AG08396 (cell line): Measurements from ENCODE around the gene B4GALNT4.
"Not testable (repeated sequence)": the region's sequence is repeated elsewhere in the genome, so short reads cannot be mapped to it uniquely, and the experiment has no call there.

Experiments
- DNase-seq: peaks from one replicate; pipeline ENCODE4 v3.0.0; 2012; ENCODE audit warnings: low spot score, mixed read lengths

Gene B4GALNT4

DNA sequence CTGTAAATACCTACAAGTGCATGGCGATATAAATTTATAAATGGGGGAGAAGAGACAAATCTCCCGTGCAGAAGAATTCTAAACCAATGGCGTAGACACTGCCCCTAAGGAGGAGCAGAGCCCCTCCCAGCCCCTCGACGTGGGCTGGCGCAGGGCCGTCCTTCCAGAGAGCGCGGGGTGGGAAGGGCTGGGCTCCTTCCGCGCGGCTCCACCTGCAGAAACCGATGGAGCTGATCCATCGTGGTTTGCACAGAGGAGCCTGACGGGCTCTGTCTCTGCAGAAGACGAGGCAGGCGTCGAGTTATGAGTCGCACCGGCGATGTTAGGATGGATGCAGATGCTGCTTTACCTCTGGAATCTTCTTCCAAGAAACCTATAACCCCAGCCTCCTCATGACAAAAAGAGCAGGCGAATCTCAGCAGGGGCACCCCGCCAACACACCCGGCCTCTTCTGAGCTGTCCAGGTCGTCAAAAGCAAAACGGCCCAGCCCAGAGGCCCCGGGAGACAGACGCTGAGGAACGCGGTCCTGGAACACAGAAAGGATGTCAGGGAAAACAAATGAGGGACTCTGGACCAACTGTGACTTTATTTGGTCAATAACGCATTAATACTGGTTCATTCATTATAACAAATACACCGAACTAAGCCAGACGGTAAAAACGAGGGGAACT lies 11.0 kb upstream of the B4GALNT4 start:
- peak; percentile 16 for DNase-seq

DNA sequence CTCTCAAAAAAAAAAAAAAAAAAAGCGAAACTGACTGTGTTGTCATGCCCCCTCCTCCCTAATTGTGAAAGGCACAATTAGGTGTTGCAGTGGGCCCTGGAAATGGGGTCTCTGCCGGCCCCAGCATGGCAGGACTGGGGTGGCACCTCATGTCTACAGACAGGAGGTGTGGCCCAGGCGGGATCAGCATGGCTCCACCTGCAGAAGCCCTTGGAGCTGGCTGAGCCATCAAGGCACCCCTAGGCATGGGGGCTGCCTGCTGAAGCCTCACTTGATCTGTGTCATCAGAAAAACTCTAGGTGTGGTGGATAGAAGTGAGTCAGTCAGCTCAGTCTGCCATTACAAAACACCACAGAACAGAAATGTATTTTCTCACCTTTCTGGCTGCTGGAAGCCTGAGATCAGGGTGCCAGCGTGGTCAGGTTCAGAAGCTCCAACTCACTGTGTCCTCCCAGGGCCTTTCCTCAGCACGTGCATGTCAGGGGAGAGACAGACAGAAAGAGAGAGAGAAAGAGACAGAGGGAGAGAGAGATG lies 10.1 kb upstream of the B4GALNT4 start:
- no peak for DNase-seq

DNA sequence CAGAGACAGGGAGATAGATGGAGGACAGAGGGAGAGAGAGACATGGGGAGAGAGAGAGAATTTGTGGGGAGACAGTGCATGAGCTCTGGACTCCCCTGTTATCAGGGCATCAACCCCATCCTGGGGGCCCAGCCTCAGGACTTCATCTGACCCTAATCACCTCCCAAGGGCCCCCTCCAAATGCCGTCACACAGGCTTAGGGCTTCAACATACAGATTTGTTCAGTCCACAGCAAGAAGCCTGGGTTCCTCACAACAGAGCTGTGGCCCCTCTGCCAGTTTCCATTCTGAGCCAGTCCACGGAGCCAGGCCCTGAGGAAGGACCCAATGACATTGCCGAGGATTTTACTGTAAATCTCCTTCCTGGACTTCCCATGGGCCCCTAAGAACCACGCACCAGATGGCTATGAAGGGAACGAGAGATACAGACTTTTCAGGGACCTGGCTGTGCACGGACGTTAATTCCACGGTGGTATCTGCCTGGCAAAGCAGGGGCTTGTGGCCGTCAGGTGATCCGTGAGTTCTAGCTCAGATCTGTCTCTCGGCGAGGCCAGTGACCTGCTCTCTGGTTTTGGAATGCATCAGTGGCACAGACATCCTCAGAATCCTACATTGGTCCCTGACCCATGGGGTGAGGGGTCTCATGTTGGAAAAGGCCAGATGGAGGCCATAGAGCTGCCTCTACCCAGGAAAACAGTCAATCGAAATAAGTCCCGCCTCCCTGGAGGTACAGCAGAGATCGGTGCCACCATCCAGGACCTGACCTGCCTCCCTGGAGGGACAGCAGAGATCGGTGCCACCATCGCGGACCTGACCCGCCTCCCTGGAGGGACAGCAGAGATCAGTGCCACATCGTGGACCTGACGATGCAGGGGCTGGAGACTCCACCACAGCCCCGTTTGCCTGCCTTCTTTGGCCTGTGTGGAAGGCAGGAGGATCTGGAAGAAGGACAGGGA lies 8.7 kb upstream of the B4GALNT4 start:
- DNase-seq = peak; percentile 13

DNA sequence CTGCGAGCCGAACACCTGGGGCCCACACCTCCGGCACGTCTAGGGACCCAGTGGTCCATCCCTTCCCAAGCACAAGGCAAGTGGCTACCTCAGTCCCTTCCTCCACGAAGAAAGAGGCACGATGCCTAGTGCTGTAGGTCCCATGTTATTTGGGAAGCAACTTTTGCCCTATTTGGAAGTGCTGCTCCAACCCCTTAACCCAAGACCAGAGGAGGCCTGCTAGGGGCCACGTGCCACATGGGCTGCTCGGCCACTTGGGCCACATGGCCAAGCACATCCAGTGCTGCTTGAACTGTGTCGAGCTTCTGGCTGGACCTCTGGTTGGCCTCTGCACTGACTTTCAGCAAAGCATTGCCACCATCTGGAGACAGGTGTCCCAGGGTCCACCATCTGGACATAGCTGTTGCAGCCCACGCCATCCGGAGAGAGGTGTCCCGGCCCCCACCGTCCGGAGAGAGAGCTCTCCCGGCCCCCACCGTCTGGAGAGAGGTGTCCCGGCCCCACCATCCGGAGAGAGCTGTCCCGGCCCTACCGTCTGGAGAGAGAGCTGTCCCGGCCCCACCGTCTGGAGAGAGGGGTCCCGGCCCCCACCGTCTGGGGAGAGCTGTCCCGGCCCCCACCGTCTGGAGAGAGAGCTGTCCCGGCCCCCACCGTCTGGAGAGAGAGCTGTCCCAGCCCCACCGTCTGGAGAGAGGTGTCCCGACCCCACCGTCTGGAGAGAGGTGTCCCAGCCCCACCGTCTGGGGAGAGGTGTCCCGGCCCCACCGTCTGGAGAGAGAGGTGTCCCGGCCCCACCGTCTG lies 6.5 kb upstream of the B4GALNT4 start:
- peak; percentile 13 for DNase-seq

DNA sequence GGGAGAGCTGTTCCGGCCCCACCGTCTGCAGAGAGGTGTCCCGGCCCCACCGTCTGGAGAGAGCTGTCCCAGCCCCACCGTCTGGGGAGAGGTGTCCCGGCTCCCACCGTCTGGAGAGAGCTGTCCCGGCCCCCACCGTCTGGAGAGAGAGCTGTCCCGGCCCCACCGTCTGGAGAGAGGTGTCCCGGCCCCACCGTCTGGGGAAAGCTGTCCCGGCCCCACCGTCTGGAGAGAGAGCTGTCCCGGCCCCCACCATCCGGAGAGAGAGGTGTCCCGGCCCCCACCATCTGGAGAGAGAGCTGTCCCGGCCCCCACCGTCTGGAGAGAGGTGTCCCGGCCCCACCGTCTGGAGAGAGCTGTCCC lies 5.9 kb upstream of the B4GALNT4 start:
- not testable (repeated sequence) for DNase-seq

DNA sequence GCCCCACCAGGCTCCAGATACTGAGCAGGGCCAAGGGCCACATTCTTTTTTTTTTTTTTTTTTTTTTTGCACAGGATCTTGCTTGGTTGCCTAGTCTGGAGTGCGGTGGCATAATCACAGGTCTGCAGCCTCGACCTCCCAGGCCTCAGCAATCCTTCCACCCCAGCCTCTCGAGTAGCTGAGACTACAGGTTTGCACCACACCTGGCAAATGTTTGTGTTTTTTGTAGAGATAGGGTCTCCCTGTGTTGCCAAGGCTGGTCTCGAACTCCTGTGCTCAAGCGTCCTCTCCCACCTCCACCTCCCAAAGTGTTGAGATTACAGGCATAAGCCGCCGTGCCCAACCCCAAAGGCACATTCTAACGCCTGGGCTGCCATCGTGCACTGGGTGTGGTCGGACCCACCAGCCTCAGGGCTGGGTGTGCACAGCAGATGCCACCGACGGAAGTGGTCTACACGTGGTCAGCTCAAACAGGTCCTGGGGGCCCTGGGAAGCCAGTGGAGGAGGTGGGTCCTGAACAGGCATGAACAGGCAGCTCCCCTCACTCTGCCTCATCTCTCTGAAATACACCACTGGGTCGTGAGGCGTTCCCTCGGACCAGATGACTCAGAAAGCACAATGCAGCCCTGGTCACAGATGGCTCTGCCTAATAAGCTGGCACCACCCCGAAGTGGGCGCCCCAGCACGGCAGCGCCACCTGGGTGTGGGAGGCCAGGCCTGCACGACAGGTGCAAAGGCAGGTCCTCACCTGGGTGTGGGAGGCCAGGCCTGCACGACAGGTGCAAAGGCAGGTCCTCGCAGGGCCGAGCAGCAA lies 5.1 kb upstream of the B4GALNT4 start:
- DNase-seq = peak; percentile 64

DNA sequence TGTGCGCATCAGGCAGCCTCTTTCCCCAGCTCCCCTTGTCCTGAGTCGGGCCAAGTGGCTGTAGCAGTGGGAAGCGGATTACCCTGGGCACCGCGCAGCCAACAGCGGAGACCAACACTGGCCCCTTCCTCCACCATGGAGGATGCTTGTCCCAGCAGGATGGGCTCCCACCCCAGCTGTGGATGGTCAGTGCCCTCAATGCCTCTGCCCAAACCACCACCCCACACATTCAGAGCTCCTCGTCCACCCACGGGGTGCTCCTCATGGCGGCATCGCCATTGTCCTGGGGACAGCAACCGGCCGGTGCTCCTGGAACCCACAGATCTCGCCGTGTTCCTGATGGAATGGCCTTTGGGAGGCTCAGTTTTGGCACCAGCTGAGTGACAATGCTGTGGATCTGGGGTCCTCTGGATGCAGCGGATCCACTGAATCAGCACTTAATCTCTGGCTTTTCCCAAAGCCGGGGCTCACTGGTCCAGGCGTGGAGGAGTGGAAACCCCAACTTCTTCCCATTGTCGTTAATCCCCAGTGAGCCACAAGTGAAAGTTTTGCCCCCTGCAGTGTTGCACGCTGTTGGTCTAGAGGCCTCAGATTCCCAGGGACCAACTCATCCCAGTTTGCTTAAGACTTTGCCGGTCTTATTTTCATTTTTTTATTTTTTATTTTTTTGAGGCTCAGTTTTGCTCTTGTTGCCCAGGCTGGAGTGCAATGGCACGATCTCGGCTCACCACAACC lies 4.1 kb upstream of the B4GALNT4 start:
- peak; percentile 6 for DNase-seq

DNA sequence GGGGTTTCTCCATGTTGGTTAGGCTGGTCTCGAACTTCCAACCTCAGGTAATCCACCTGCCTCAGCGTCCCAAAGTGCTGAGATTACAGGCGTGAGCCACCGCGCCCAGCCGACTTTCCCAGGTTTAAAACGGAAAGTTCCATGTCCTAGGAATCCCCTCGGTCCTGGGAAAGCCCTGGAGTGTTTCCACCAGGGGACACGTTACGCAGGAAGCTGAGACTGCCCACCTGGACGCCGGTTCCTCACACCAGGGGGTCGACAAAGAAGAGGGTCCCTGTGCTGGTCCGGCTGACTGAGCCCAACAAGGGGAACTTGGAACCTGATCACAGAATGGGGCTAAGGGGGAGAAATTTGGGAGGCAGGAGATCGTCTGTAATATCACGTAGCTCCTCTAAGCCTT lies 3.5 kb upstream of the B4GALNT4 start:
- no peak for DNase-seq

DNA sequence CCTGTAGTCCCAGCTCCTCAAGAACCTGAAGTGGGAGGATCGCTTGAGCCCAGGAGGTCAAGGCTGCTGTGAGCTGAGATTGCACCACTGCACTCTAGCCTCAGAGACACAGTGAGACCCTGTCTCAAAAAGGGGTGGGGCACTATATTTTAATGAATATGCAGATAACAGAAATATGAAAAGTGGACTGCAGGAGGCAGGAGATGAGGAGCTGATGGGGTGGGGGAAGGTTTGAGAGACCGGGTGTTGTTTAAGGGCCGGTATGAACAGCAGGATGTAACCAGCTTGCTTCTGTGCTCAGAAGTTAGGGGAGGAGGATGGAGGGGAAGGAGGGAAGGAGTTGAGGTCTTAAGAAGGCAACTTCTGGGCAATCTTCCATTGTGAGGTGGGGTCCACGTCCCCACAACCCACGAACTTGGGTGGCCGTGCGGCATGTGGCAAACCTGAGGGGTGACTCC lies 1.3 kb upstream of the B4GALNT4 start:
- no peak for DNase-seq

DNA sequence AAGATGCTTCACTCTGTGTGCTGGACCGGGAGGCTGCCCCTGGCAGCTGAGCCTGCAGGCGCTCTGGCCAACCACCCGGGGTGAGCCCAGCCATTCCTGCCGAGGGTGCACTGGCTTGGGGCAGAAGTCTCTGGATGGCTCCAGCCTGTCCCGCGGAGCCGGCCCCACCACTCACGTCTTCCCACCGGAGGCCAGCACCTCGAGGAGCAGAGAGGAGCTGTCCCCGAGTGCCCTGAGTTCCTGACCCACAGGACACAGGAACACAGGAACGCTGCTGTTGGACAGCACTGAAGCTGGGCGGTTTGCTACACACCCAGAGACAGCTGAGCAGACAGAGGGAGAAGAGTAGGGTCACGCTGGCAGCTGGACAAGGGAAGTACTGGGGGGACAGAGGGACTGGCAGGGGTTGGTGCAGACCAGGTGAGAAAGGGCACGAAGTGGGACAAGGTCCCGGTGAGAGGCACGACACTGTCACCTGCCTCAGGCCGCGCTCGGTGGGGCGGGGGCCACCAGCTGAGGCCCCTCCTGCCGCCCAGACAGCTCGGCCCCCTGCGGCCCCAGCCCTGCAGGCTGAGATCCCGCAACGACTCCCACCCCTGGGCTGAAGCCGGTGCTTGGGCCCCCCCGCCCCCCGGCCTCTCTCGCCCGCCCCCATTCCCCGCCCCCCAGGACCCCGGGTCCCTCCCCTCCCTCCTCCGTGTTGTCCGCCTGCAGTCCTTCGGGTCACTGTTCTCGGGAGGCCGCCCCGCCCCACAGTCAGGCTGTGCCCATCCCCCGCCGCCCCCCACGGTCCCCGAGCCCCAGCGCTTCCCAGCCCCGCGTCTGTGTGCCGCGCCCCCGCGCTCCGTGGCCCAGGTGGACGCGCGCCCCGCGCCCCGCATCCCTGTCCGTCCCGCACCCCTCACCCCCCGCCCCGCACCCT lies 624 bp upstream of the B4GALNT4 start:
- no peak for DNase-seq

DNA sequence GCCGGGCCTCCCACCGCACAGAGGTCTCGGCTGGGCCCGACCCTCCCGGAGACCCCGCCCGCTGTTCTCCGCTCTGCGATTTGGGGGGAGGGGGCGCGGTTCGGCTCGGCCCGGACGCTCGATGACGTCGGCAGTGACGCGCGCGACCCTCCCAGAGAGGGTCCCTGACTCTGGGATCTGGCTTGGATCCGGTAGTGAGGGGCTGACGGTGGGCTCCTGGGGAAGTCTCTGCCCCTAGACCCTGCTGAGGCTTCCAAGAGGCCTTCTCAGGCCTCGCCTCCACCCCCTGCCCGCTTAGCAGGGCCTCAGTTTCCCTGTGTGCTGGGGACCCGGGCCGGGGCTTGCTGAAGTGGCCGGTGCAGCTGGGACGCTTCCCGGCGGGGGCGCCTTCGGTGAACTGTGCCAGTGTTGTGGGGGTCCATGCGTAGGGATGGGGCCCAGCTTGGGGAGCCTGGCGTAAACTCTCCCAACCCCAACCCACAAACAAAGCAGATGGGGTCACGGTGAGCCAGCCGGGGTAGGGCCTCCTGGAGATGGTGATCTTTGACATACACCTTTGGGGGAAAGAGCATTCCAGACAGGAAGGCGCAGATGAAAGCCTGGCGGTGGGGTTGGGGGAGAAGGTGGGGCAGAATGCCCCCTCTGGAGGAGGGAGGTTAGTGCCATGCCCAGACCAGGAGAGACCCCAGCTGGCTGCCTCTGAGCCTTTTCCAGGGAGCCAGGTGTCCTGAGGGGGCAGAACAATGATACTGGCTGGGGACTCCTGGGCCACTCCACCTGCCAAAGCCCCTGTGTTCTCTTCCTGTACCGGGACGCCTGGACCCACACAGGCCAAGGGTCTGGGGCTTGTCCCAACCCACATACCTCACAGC lies 1.0 kb downstream of the B4GALNT4 start:
- DNase-seq = no peak

DNA sequence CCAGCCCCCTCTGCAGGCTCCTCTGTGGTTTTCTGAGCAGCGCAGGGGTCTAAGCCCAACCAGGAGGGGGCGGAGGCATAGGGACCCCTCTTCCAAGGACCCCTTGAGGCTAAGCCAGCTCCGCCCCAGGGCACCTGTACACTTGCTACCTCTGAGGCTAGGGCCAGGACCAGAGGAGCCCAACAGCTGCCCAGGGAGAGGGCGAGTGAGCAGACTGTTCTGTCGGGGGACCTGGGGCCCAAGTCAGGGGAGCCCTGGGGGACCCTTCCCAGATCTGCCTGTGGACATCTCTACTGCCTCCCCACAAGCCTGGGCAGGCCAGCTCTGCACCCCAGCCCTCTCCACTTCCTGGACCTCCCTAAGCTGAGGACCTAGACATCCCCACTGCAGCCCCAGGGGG lies 1.8 kb downstream of the B4GALNT4 start:
- DNase-seq = no peak

DNA sequence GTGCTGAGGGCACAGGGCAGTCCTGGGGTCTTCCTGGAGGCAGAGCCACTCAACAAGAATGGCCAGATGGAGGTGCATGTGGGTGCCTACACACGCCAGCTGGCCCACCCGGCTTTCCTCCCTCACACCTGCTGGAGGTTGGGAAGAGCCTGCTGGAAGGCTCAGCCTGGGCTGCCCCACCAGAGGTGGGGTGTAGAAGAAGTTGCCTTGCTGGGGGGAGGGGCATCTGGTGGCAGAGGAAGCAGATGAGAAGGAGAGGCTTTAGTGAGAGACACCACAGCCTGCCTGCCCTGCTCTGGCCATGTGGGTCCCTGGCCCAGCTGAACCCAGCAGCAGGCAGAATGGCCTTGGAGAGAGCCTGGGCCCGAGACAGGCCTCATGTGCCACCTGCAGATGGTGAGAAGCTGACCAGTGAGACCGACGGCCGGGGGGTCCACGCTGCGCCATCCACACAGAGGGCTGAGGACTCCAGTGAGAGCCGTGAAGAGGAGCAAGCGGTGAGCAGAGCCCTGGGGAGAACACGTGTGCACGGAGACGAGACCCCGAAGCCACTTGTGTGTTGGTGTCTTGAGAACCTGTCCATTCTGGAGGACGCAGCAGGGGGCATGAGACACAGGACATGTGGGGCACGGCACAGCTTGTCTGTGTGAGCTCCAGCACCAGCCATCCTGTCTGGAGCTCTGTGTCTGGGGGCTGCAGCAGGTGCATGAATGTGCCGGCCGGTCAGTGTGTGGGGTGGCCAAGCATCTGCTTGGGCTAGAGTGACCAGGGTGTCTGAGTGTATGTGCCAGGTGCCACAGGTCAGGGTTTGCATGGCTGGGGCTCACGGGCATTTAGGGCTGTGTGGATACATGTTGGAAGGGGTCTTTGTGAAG lies 2.7 kb downstream of the B4GALNT4 start:
- DNase-seq = no peak

DNA sequence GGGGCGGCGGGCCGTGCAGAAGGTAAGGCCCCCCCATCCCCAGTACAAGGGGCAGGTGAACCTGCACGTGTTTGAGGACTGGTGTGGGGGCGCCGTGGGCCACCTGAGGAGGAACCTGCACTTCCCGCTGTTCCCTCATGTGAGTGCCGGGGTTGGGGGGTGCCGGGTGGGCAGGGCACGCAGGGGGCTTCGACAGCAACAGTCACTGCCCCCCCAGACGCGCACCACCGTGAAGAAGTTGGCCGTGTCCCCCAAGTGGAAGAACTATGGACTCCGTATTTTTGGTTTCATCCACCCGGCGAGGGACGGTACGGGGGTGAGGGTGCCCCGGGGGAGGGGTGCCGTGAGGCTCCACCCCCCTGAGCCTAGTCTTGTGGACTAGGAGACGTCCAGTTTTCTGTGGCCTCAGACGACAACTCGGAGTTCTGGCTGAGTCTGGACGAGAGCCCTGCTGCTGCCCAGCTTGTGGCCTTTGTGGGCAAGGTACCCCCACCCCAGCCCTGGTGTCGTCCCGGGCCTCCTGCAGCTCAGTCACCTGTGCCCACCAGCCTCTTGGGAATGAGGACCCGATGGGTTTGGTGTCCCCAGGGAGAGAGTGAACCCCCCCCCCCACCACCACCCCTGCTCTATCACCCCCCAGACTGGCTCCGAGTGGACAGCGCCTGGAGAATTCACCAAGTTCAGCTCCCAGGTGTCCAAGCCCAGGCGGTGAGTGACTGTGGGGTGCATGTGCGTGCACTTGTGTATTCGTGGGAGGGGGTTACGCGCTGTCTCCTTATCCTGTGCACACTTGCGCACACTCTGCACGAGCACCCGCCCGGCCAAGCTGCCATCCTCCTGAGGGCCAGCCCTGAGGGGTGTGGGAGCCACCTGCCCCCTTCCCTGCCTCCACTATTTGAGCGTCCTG lies 3.8 kb downstream of the B4GALNT4 start:
- DNase-seq = no peak

DNA sequence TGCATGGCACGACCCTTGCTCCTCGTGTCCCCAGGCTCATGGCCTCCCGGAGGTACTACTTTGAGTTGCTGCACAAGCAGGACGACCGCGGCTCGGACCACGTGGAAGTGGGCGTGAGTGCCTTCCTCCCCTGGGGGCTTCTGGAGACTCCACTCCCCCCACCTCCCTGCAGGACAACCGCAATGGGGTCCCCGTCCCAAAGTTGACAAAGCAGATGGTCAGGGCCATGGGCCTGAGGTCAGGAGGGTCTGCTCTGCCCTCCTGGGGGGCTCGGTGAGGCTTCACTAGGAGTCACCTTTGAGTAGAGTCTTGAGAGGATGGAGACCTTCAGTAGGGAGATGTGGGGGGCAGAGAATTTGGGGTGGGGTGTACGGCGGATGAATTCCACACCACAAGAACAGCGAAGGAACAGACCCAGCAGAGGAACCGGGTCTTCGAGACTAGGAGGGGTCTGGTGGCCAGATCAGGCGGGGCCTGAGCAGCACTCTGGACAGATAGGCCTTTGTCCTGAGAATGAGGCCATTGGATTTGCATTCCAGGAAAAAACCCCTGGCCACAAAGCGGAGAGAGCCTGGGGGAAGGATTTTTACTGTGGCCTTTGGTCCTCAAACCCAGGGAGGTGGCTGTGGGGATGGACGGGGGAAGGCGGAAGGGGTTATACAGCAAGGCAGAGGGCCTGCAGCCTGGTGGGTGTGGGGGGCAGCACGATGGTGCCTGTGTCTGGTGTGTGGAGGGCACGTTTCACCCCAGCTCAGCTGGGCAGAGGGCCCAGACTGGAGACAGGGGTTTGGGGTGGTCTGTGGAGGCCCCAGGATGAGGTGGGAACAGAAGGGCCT lies 4.6 kb downstream of the B4GALNT4 start:
- no peak for DNase-seq
